HG03378 (cell line): ENCODE data around the gene OPN1SW.

Source experiments
- ATAC-seq: cut with Tn5 transposase; IDR thresholded peaks from one replicate; pipeline ENCODE4 v1.9.1; 2021; ENCODE audit warnings: mild to moderate bottlenecking, moderate library complexity; ENCODE audit not compliant: unreplicated experiment

Gene OPN1SW

GRCh38 chr7:128735436-128735835 is 40.2 kb downstream of the OPN1SW start:
- ATAC-seq, result no peak

- ATAC-seq, result no peak
These were observed 40.7 kb downstream of the OPN1SW start for GRCh38 chr7:128734890-128735289.

GRCh38 chr7:128733278-128733645 is 42.3 kb downstream of the OPN1SW start:
- no peak for ATAC-seq

DNA sequence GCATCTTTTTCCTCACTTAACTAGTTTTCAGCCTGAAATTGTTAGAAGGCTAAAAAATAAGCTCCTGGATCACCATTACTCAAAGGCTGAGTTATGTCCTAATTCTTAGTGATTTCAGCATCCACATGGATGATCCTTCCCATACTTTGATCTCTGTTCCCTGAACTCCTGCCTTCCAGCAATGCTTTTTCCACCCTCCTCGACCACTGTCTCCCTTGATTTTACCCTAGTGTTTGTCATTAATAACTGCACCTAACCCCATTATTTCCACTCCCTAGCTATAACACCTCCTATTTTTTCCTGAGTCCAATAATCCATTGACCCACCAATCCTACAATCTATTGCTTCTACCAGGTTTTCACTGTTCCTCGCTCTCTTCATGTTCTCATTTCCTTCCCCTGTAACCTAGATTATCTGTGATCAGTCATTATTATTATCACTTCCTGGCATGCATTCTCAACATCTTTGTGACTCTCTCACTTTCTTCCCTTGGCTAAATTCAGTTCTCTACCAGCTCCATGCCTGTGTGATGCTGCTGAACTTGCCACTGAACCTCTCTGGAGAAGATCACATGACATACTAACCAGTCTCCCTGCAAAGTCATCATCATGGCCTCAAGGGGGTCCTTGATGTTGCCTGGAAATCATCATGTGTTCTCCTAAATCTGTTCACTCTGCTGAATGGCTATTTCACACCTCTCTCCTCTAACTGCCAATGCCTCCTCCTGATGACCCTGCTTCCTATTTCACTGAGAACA is 42.9 kb downstream of the OPN1SW start:
- ATAC-seq, result no peak

DNA sequence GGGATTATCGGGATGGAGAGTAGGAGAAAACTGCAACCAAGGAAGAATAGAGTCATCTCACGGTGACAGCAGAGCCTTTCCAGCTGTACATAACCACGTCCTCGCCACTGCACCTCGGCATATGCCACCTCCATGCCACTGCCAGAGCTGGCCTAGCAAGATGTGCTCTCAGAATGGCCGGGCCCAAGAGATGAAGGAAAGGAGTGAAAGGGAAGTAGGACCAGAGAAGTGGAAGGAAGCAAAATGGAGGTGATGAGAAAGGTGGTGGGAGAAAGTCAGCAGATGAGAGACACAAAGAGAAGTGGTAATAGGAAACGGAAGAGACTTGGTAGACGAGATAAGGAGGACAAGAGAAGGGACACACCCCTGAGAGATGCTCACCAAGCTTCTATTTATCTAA is 44.4 kb downstream of the OPN1SW start:
- no peak for ATAC-seq

DNA sequence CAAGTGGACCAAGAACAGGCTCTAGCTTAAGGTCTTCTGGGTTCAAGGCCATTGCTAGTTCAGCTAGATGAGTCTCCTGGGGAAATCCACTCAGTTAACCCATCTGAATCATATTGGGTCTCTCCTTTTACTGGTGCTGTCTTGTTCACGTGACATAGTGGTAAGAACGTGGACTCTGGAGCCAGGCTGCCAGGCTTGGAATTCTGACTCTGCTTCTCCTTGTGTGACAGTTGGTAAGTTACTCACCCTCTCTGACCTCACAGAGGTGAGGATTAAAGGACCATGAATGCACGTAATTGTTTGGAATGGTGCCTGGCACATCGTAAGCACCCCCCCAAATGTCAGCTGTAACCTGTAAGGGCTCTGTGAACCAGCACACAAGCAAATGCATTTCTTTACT is 46.1 kb downstream of the OPN1SW start:
- ATAC-seq, result no peak

GRCh38 chr7:128728598-128728997 is 47.0 kb downstream of the OPN1SW start:
- no peak for ATAC-seq

DNA sequence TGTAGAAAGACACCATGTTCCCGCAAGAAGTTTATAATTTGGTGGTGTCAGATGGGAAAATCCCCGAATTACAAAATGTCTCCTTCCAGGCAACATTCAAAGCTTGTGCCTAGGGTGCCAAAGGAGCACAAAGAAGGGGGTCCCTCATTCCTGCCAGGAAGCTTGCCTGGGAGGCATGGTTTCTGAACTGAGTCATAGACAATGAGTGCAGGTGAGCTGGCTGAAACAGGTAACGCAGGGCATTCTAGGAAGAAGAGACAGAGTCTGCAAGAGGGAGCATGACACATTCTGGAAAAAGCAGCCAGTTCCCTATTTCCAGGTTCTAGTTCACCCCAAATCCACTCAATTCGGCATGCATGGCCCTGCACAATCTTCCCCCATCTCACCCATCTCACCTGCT is 48.4 kb downstream of the OPN1SW start:
- no peak for ATAC-seq

DNA sequence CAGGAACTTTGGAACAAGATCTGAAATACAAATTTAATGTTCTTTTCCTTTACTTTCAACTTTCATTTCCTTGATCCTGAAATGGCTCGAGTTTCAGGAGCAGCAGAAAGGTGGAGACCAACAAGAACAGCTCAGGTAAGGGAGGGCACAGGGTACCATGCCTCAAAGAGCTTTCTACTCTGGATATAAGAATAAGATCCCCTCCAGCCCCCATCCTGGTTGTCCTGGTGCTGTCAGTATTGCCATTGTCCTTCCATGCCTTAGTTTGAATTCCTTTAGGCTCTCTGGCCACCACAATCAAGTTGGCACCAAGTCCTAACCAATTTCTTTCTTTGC is 48.9 kb downstream of the OPN1SW start:
- no peak for ATAC-seq

DNA sequence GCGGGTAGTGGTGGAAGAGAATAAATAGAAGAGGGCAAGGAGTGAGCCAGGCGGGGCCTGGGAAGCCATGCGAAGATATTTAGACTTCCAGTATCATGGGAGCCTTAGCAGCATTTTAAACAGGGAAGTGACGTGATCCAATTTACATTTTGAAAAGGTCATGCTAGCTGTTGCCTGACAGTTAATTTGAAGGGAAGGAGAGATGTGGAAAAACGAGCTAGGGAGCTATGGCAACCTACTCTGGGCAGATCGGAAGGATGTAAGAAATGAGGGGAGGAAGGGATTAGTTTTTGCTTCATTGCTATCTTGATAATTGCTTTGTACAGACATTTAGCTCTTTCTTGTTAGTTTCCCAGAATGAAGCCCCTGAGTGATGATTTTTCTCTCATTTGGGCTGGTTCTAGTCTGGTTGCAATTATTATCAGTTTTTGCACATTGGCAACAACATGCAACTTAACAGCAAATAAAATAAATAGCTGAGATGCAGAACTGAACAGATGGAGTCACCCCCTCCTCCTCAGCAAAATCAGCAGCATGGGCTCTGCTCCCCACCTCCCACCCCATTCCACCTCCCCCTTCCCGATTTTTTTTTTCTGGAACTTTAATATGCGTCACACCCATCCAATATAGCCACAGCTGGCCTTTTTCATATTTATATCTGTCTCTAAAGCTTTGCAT is 49.4 kb downstream of the OPN1SW start:
- ATAC-seq, result no peak

- ATAC-seq, result no peak
These were observed 50.1 kb downstream of the OPN1SW start for GRCh38 chr7:128725531-128725930.

DNA sequence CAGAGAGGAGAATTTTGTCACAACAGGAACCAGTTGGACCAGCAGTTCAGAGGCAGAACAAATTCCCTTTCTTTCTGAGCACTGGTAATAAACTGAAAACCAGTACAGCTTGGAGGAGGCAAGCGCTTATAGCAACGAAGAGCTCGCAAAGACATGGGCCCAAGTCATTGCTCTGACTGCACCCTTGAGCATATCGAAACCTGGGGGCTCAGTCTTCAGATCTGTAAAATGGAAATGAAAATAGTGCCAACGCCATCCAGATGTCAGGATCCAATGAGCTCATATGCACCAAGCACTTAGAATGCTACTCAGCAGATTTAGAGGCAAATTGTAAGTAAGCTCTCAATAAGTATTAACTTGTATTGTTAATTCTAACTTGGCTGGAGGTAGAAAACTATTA is 50.9 kb downstream of the OPN1SW start:
- no peak for ATAC-seq
